H9 (cell line): Measurements from ENCODE around the gene CFAP61. TPM values are rescaled to one million over a fixed set of nuclear protein-coding genes. Genes with fewer than 3 reads are reported as not detected.

ENCODE experiments used
- DNase-seq: peaks from one replicate; pipeline ENCODE4 v3.0.0-alpha.2; 2017
- H2AFZ ChIP-seq: one replicate; pipeline ENCODE4 v1.6.1; 2013; ENCODE audit warnings: mild to moderate bottlenecking, low read length, control low read depth, moderate library complexity
- H2AK5ac ChIP-seq: 2 replicates; pipeline ENCODE4 v1.6.1; 2013; ENCODE audit warnings: low read length, control low read depth, mixed read lengths; ENCODE audit not compliant: insufficient read length
- H2BK120ac ChIP-seq: one replicate; pipeline ENCODE4 v1.6.1; 2013; ENCODE audit warnings: low read depth, mild to moderate bottlenecking, low read length, control low read depth, inconsistent platforms; ENCODE audit not compliant: poor library complexity, severe bottlenecking
- H2BK12ac ChIP-seq: 2 replicates; pipeline ENCODE4 v1.6.1; 2013; ENCODE audit warnings: low read length, control low read depth, mixed read lengths, low read depth; ENCODE audit not compliant: insufficient read length
- H2BK15ac ChIP-seq: 2 replicates; pipeline ENCODE4 v1.6.1; 2013; ENCODE audit warnings: low read depth, low read length, control low read depth
- H2BK20ac ChIP-seq: one replicate; pipeline ENCODE4 v1.6.1; 2013; ENCODE audit warnings: low read depth, mild to moderate bottlenecking, low read length, control low read depth, inconsistent platforms; ENCODE audit not compliant: poor library complexity, severe bottlenecking
- H2BK5ac ChIP-seq: 2 replicates; pipeline ENCODE4 v1.6.1; 2013; ENCODE audit warnings: low read length, control low read depth, mixed read lengths; ENCODE audit not compliant: insufficient read length
- H3K14ac ChIP-seq: 2 replicates; pipeline ENCODE4 v1.6.1; 2013; ENCODE audit warnings: low read length, control low read depth; ENCODE audit not compliant: insufficient read depth
- H3K18ac ChIP-seq: 2 replicates; pipeline ENCODE4 v1.6.1; 2013; ENCODE audit warnings: low read depth, mild to moderate bottlenecking, mixed read lengths, low read length, control low read depth; ENCODE audit not compliant: insufficient read length
- H3K23ac ChIP-seq: 2 replicates; pipeline ENCODE4 v1.6.1; 2013; ENCODE audit warnings: low read length, control low read depth, mixed read lengths, low read depth; ENCODE audit not compliant: insufficient read length
- H3K23me2 ChIP-seq: 2 replicates; pipeline ENCODE4 v1.6.1; 2013; ENCODE audit warnings: low read depth, mild to moderate bottlenecking, mixed read lengths, low read length, control low read depth; ENCODE audit not compliant: insufficient read length, poor library complexity, severe bottlenecking
- H3K27ac ChIP-seq: 2 replicates; pipeline ENCODE4 v1.5.1; 2013; ENCODE audit warnings: low read length, control low read depth, mixed read lengths, low read depth; ENCODE audit not compliant: insufficient read length
- H3K27me3 ChIP-seq: 2 replicates; pipeline ENCODE4 v1.6.1; 2013; ENCODE audit warnings: low read length, control low read depth, inconsistent platforms; ENCODE audit not compliant: insufficient read depth
- H3K4ac ChIP-seq: 2 replicates; pipeline ENCODE4 v1.6.1; 2013; ENCODE audit warnings: low read depth, mild to moderate bottlenecking, control low read depth, inconsistent platforms, low read length, moderate library complexity
- H3K4me1 ChIP-seq: 2 replicates; pipeline ENCODE4 v1.6.1; 2013; ENCODE audit warnings: low read length, control low read depth, inconsistent platforms; ENCODE audit not compliant: insufficient read depth
- H3K4me2 ChIP-seq: 2 replicates; pipeline ENCODE4 v1.6.1; 2013; ENCODE audit warnings: low read length, control low read depth, mixed read lengths; ENCODE audit not compliant: insufficient read length, insufficient read depth
- H3K56ac ChIP-seq: 2 replicates; pipeline ENCODE4 v1.6.1; 2013; ENCODE audit warnings: low read depth, mild to moderate bottlenecking, mixed read lengths, low read length, control low read depth; ENCODE audit not compliant: insufficient read length
- H3K79me1 ChIP-seq: 2 replicates; pipeline ENCODE4 v1.6.1; 2013; ENCODE audit warnings: low read depth, mild to moderate bottlenecking, moderate library complexity, low read length, control low read depth, inconsistent platforms; ENCODE audit not compliant: insufficient read depth, poor library complexity, severe bottlenecking
- H3K79me2 ChIP-seq: 2 replicates; pipeline ENCODE4 v1.6.1; 2013; ENCODE audit warnings: low read length, control low read depth, inconsistent platforms; ENCODE audit not compliant: insufficient read depth
- H3K9ac ChIP-seq: 2 replicates; pipeline ENCODE4 v1.6.1; 2013; ENCODE audit warnings: low read length, control low read depth, mixed read lengths; ENCODE audit not compliant: insufficient read length; ENCODE audit errors: extremely low read depth
- H3K9me3 ChIP-seq: one replicate; pipeline ENCODE4 v1.6.1; 2013; ENCODE audit warnings: low read depth, low read length, inconsistent platforms; ENCODE audit not compliant: control insufficient read depth
- H3T11ph ChIP-seq: one replicate; pipeline ENCODE4 v1.6.1; 2013; ENCODE audit warnings: mild to moderate bottlenecking, low read length, control low read depth, inconsistent platforms
- H4K20me1 ChIP-seq: one replicate; pipeline ENCODE4 v1.6.1; 2013; ENCODE audit not compliant: control insufficient read depth, insufficient read length, insufficient read depth
- H4K5ac ChIP-seq: 2 replicates; pipeline ENCODE4 v1.6.1; 2013; ENCODE audit warnings: low read depth, mild to moderate bottlenecking, mixed read lengths, low read length, control low read depth; ENCODE audit not compliant: insufficient read length
- H4K8ac ChIP-seq: replicated peaks from 2 replicates; pipeline ENCODE4 v1.6.1; 2013; ENCODE audit warnings: low read length, control low read depth, mixed read lengths, low read depth; ENCODE audit not compliant: insufficient read length
- H4K91ac ChIP-seq: 2 replicates; pipeline ENCODE4 v1.6.1; 2013; ENCODE audit warnings: low read depth, mild to moderate bottlenecking, moderate library complexity, mixed read lengths, low read length, control low read depth; ENCODE audit not compliant: insufficient read length
- H3K27ac Mint-ChIP-seq, 3 experiments: 2 replicates in 2 of 3; 3 replicates in 1 of 3; pipeline ENCODE4 v1.8.0; 2020 to 2021; ENCODE audit warnings: mixed read lengths in 3 of 3, mild to moderate bottlenecking in 1 of 3, moderate library complexity in 1 of 3
- H3K27me3 Mint-ChIP-seq: 2 replicates; pipeline ENCODE4 v1.8.0; 2021; ENCODE audit warnings: low read depth, mild to moderate bottlenecking, moderate library complexity, mixed read lengths
- H3K36me3 Mint-ChIP-seq, 3 experiments: 2 replicates in 2 of 3; 3 replicates in 1 of 3; pipeline ENCODE4 v1.8.0; 2020 to 2021; ENCODE audit warnings: low read depth in 3 of 3, mixed read lengths in 3 of 3; ENCODE audit not compliant: insufficient read depth in 1 of 3
- H3K4me1 Mint-ChIP-seq, 2 experiments: 2 replicates each; pipeline ENCODE4 v1.8.0; 2020; ENCODE audit warnings: mixed read lengths in 2 of 2
- H3K4me3 Mint-ChIP-seq, 2 experiments: 2 replicates in 1 of 2; 3 replicates in 1 of 2; pipeline ENCODE4 v1.8.0; 2020 to 2021; ENCODE audit warnings: mild to moderate bottlenecking in 2 of 2, mixed read lengths in 2 of 2, moderate library complexity in 1 of 2
- H3K9me3 Mint-ChIP-seq, 2 experiments: 2 replicates in 1 of 2; 3 replicates in 1 of 2; pipeline ENCODE4 v1.8.0; 2020; ENCODE audit warnings: mild to moderate bottlenecking in 2 of 2, mixed read lengths in 2 of 2, moderate library complexity in 1 of 2
- CTCF ChIP-seq: fragments of 200-600 bp; sonication (generic); conservative IDR thresholded peaks from 3 replicates; pipeline ENCODE4 v1.8.0; 2021; ENCODE audit warnings: antibody characterized with exemption, mild to moderate bottlenecking
- WGBS: extraction: QIAGEN DNeasy Blood & Tissue Kit; methylation state at CpG from one replicate; pipeline ENCODE4 v1.1.7; 2013; ENCODE audit warnings: missing lambda C conversion rate, low lambda C conversion rate, mixed read lengths; ENCODE audit not compliant: insufficient read length; ENCODE audit errors: extremely low coverage; 5-methylcytosine and 5-hydroxymethylcytosine counted together
- total RNA-seq: library from RNA; stranded (reverse); gene quantifications from 2 replicates; pipeline ENCODE4 v1.2.1, GENCODE V29; 2021

Gene CFAP61
- total RNA-seq, 1 experiment from 2014 or later = 0.44 TPM

GRCh38 chr20:20368418-20369249 lies 316.3 kb downstream of the CFAP61 start:
- Histone ChIP-seq H3K79me1 (no peaks in the 10 kb centered on the region), H2BK12ac (no peak overlapping the region), H2BK5ac (no peak overlapping the region), H2BK20ac (no peak overlapping the region), H3K27ac (no peak overlapping the region), H4K20me1 (no peaks in the 10 kb centered on the region), H3K23ac (no peak overlapping the region), H3K79me2 (no peaks in the 10 kb centered on the region), H3K18ac (no peak overlapping the region), H2BK120ac (no peak overlapping the region), H3K4me2 (peak overlapping the region; percentile 69), H3K4ac (no peak overlapping the region), H3T11ph (no peak overlapping the region), H3K27me3 (peaks cover 35% of the 10 kb centered on the region), H4K91ac (no peak overlapping the region), H3K56ac (no peak overlapping the region), H2AK5ac (no peak overlapping the region), H3K9me3 (no peaks in the 10 kb centered on the region), H2AFZ (no peak overlapping the region), H4K8ac (no peak overlapping the region), H3K4me1 (peaks cover 13% of the 10 kb centered on the region; the same call in 1 of the 2 replicates), H2BK15ac (no peak overlapping the region; the same call in 1 of the 2 replicates), H3K9ac (no peak overlapping the region), H3K23me2 (peaks cover 32% of the 10 kb centered on the region), H4K5ac (no peak overlapping the region), H3K14ac (peak overlapping the region; percentile 62; the same call in 1 of the 2 replicates)
- H3K27me3 Mint-ChIP-seq = peaks cover 86% of the 10 kb centered on the region
- peaks cover 0 to 2% of the 10 kb centered on the region in 2 experiments; a peak in 3 of 5 replicates for H3K9me3 Mint-ChIP-seq
- H3K36me3 Mint-ChIP-seq = no peaks in the 10 kb centered on the region; a peak in 1 of 7 replicates
- DNase-seq = peak; percentile 36
- H3K4me1 Mint-ChIP-seq = peaks cover 56 to 60% of the 10 kb centered on the region in 2 experiments
- H3K4me3 Mint-ChIP-seq = peak overlapping the region in 1 of 2 experiments; percentile 57; a peak in 2 of 5 replicates
- H3K27ac Mint-ChIP-seq = no peak overlapping the region
- no peak for TF ChIP-seq CTCF
- no CpG with 5 or more reads among the region's 130 CpGs for WGBS
